ENCODE data around the gene EEF1AKMT3. TPM values are rescaled to one million over a fixed set of nuclear protein-coding genes. Genes with fewer than 3 reads are reported as not detected.
"Not testable (repeated sequence)": the region's sequence is repeated elsewhere in the genome, so short reads cannot be mapped to it uniquely, and the experiment has no call there.

The EEF1AKMT3 gene
- polyA plus RNA-seq, 2 of the 4 experiments (the other 2 are of a cell fraction) = 7.3 to 15.8 TPM

DNA sequence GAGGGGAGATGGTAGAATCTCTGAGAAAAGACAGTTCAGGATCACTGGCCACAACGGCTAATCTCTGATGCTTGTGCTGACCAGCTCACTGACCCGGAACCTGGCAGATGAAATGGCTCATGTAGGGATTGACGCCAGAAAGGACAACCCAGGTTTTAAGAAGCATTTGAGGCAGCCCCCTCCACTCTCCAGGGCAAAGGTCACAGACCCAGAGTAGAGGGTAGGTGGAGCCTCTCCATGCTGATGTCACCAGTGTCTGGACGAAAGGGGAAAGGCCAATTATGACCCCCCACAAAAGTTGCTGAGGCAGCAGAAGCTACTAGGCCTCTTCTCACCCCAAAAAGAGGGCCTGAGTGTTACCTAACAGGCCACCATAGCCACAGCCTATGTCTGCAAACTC lies 1.7 kb upstream of the EEF1AKMT3 start:
- no peak for FAIRE-seq
- Histone ChIP-seq H3K27ac (peak overlapping the region in 1 of 2 experiments; percentile 94; a peak in 3 of 6 replicates), H3K4me3 (peak overlapping the region; percentile 77; the same call in 2 of the 3 replicates), H3K4me2 (peak overlapping the region; percentile 95), H3K4me1 (peaks cover 31% of the 10 kb centered on the region), H3K9me3 (no peaks in the 10 kb centered on the region)
- CTCF ChIA-PET = interaction anchor here (1.2 to 8.0 kb wide), 3 partner anchors 11 to 15 kb away, joined by 6 to 117 read pairs (median 7); partner anchors contain the start of genes MARCHF9 and TSFM
- no peak for ATAC-seq
- WGBS (ENCODE audit: missing lambda C conversion rate) = 83% methylated on average over 4 of the region's 4 CpGs
- POLR2A ChIA-PET = no interaction called here
- DNase-seq (ENCODE audit: low read depth in 1 of 2, low spot score in 1 of 2) = no peak
- TF ChIP-seq BHLHE40 (IDR thresholded peaks at IDR 0.05; ENCODE audit: low read depth, low read length) (no peak), HDAC2 (IDR thresholded peaks at IDR 0.05) (no peak), CBX8 (IDR thresholded peaks at IDR 0.05) (no peak), FOSB (CRISPR knock-in tag; IDR thresholded peaks at IDR 0.05) (no peak), SMC3 (IDR thresholded peaks at IDR 0.05) (no peak), MAFK (IDR thresholded peaks at IDR 0.05; ENCODE audit: partially characterized antibody) (peak; percentile 93)

DNA sequence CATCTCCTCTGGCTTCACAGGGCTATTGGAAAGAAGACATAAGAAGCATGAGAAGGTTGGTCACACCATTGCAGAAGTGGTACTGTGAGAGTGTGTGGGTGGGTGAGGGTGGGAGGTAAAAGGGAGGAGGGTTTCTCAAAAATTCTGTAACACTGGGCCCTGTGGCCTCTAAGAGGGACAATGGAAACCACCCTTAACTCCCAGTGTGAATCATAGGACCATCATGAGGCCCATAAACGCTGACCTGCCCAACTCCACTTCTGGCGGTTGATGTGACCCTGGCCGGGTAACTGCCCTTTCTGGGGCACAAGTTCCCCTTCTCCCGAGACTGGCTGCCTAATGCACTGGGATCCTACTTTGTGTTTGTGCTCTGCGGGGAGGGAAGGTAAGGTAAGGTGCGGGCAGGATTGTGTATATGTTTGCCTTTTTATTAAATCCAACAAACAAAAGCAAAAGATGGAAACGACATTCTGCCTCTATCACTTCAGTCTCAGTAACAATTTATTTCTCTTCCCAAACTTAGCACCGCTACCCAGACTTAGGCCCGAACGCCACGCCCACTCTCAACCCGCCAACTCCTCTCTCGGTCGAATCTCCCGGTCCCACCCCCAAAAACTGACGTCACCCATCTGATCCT lies 1.1 kb upstream of the EEF1AKMT3 start:
- CTCF ChIA-PET = interaction anchor here (1.0 to 8.0 kb wide), 5 partner anchors 10 to 16 kb away, joined by 3 to 117 read pairs (median 6); partner anchors contain the start of genes MARCHF9 and TSFM
- H3K4me1 ChIP-seq = peaks cover 24% of the 10 kb centered on the region

DNA sequence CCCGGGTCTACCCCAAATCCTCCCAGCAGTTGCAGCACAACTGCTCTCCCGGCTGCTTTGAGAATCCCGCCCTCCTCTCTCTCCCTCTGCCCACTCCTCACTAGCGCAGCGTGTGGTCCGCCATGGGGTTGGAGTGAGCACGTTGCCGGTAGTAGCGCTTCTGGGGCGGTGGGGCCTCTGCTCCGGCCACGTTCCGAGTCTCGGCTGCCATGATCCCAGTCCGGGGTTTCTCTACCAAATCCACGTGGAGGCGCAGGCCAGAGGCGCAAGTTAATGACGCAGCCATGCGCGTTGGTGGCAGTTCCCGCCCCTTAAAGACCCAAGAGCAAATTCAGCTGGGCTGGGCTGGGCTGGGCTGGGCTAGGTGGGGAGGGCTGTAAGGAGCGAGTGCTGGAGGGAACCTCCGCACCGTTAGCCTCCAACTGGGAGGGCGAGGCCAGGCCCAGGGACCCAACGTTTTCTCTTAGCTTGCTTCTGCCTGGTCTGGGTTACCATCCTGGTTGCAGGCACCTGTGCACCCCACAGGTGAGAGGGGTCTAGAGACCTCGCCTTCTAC lies 463 bp upstream of the EEF1AKMT3 start, which contains the start of gene METTL1:
METTL1 (minus strand) TSS at position 233 of the 556 bp plus-strand sequence; CDS start at position 211, 22 bp downstream.
- ChIA-PET POLR2A (interaction anchor here (0.6 to 1.4 kb wide), 13 partner anchors 9 to 106 kb away, joined by 3 to 9 read pairs (median 4); partner anchors contain the start of genes CDK4, TSFM and TSPAN31), CTCF (interaction anchor here (0.9 to 8.0 kb wide), 6 partner anchors 8 to 189 kb away, joined by 3 to 117 read pairs (median 4); partner anchors contain the start of genes MARCHF9 and TSFM)
- peak; percentile 80 to 96; a peak in 4 of 5 replicates for TF ChIP-seq JUN (IDR thresholded peaks at IDR 0.05)
- TF ChIP-seq, protein P1, sequence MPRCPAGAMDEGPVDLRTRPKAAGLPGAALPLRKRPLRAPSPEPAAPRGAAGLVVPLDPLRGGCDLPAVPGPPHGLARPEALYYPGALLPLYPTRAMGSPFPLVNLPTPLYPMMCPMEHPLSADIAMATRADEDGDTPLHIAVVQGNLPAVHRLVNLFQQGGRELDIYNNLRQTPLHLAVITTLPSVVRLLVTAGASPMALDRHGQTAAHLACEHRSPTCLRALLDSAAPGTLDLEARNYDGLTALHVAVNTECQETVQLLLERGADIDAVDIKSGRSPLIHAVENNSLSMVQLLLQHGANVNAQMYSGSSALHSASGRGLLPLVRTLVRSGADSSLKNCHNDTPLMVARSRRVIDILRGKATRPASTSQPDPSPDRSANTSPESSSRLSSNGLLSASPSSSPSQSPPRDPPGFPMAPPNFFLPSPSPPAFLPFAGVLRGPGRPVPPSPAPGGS (IDR thresholded peaks at IDR 0.05) = peak; percentile 96
- no peak for TF ChIP-seq FOSL2 (IDR thresholded peaks at IDR 0.05)
- peak; percentile 33 for TF ChIP-seq FOSL2 (CRISPR knock-in tag; IDR thresholded peaks at IDR 0.05)
- no peak for TF ChIP-seq NR3C1 (IDR thresholded peaks at IDR 0.05)
- TF ChIP-seq, protein P2, sequence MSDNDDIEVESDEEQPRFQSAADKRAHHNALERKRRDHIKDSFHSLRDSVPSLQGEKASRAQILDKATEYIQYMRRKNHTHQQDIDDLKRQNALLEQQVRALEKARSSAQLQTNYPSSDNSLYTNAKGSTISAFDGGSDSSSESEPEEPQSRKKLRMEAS (IDR thresholded peaks at IDR 0.05) = peak; percentile 100
- peak; percentile 100 for TF ChIP-seq MYC (IDR thresholded peaks at IDR 0.05; ENCODE audit: borderline replicate concordance, low read length)
- TF ChIP-seq FOSB (CRISPR knock-in tag; IDR thresholded peaks at IDR 0.05) = no peak
- no peak for TF ChIP-seq RNF2 (IDR thresholded peaks at IDR 0.05; ENCODE audit: borderline replicate concordance, low read depth)
- TF ChIP-seq RFX5 (IDR thresholded peaks at IDR 0.05) = peak; percentile 63; the same call in 1 of the 2 replicates
- TF ChIP-seq NPAS2 (CRISPR knock-in tag; IDR thresholded peaks at IDR 0.05; ENCODE audit: borderline replicate concordance) = no peak
- TF ChIP-seq, protein P3, sequence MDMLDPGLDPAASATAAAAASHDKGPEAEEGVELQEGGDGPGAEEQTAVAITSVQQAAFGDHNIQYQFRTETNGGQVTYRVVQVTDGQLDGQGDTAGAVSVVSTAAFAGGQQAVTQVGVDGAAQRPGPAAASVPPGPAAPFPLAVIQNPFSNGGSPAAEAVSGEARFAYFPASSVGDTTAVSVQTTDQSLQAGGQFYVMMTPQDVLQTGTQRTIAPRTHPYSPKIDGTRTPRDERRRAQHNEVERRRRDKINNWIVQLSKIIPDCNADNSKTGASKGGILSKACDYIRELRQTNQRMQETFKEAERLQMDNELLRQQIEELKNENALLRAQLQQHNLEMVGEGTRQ (IDR thresholded peaks at IDR 0.05) = peak; percentile 50
- TF ChIP-seq POLR2A (IDR thresholded peaks at IDR 0.05; ENCODE audit: low read length) = peak; percentile 88
- peak; percentile 49; the same call in 1 of the 2 replicates for TF ChIP-seq MAZ (IDR thresholded peaks at IDR 0.05; ENCODE audit: borderline replicate concordance, low read depth, low read length)
- TF ChIP-seq PHF8 (IDR thresholded peaks at IDR 0.05; ENCODE audit: borderline replicate concordance, low read depth) = peak; percentile 99
- TF ChIP-seq CEBPB (IDR thresholded peaks at IDR 0.05) = peak in 1 of 2 experiments; percentile 17; a peak in 1 of 4 replicates
- peak; percentile 38; the same call in 1 of the 2 replicates for TF ChIP-seq HOXB5 (CRISPR knock-in tag; IDR thresholded peaks at IDR 0.05)
- 0 out of 2 replicates have a peak, but pooled peaks have one; percentile 39 for TF ChIP-seq FOXS1 (CRISPR knock-in tag; IDR thresholded peaks at IDR 0.05)
- TF ChIP-seq KDM5A (IDR thresholded peaks at IDR 0.05) = peak; percentile 94
- peak; percentile 55; the same call in 1 of the 2 replicates for TF ChIP-seq GATA3 (IDR thresholded peaks at IDR 0.05; ENCODE audit: borderline replicate concordance)
- TF ChIP-seq, protein P4, sequence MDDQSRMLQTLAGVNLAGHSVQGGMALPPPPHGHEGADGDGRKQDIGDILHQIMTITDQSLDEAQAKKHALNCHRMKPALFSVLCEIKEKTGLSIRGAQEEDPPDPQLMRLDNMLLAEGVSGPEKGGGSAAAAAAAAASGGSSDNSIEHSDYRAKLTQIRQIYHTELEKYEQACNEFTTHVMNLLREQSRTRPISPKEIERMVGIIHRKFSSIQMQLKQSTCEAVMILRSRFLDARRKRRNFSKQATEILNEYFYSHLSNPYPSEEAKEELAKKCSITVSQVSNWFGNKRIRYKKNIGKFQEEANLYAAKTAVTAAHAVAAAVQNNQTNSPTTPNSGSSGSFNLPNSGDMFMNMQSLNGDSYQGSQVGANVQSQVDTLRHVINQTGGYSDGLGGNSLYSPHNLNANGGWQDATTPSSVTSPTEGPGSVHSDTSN (IDR thresholded peaks at IDR 0.05) = peak; percentile 57; the same call in 1 of the 2 replicates
- H3K4me2 ChIP-seq = peak within 1 kb of the TSS; percentile 95
- ATAC-seq = peak; percentile 79 to 91
- peak within 1 kb of the TSS; percentile 77 for H3K4me3 ChIP-seq
- no peaks in the 10 kb centered on the region for H3K9me3 ChIP-seq
- H3K4me1 ChIP-seq = peaks cover 18% of the 10 kb centered on the region
- WGBS (ENCODE audit: missing lambda C conversion rate) = 3% methylated on average over 16 of the region's 28 CpGs
- no peak for FAIRE-seq
- peak within 1 kb of the TSS; percentile 78 to 94 for H3K27ac ChIP-seq
- peak; percentile 96 to 99 for DNase-seq (ENCODE audit: low read depth in 1 of 2, low spot score in 1 of 2)

More for the DNA sequence above, 1.1 kb upstream of the EEF1AKMT3 start:
- FAIRE-seq (no peak), DNase-seq (ENCODE audit: low read depth in 1 of 2, low spot score in 1 of 2) (peak; percentile 94 to 95), ATAC-seq (peak; percentile 72 to 82)
- H3K27ac ChIP-seq = peak overlapping the region; percentile 78 to 94
- peak overlapping the region; percentile 77 for H3K4me3 ChIP-seq
- POLR2A ChIA-PET = interaction anchor here (0.9 to 1.4 kb wide), 4 partner anchors 10 to 93 kb away, joined by 5 to 6 read pairs (median 5); partner anchors contain the start of gene TSPAN31
- WGBS (ENCODE audit: missing lambda C conversion rate) = 2% methylated on average over 16 of the region's 16 CpGs
- H3K9me3 ChIP-seq = no peaks in the 10 kb centered on the region
- TF ChIP-seq EHF (CRISPR knock-in tag; IDR thresholded peaks at IDR 0.05) (no peak), FOSB (CRISPR knock-in tag; IDR thresholded peaks at IDR 0.05) (0 out of 2 replicates have a peak, but pooled peaks have one; percentile 56)
- H3K4me2 ChIP-seq = peak overlapping the region; percentile 95

DNA sequence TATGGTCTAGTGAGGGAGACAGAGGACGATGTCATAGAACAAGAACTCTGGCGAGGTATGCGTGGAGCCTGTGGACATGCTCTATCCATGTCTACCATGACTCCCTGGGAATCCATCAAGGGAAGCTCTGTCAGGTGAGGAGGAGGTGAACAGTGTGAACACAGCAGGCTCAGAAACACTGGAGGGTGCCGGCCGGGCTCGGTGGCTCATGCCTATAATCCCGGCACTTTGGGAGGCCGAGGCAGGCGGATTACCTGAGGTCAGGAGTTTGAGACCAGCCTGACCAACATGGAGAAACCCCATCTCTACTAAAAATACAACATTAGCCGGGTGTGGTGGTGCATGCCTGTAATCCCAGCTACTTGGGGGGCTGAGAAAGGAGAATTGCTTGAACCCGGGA lies 2.2 kb downstream of the EEF1AKMT3 start:
- H3K9me3 ChIP-seq; H3K4me2 ChIP-seq; POLR2A ChIA-PET; FAIRE-seq; H3K27ac ChIP-seq; H3K4me3 ChIP-seq; DNase-seq (ENCODE audit: low read depth in 1 of 2, low spot score in 1 of 2); ATAC-seq: not testable (repeated sequence)
- CTCF ChIA-PET = interaction anchor here (0.8 to 3.2 kb wide), 9 partner anchors 9 to 142 kb away, joined by 3 to 16 read pairs (median 4); partner anchors contain the start of genes B4GALNT1 and TSFM
- H3K4me1 ChIP-seq = peaks cover 14% of the 10 kb centered on the region; the same call in 1 of the 3 replicates
- WGBS (ENCODE audit: missing lambda C conversion rate) = 90% methylated on average over 11 of the region's 11 CpGs
